GM19099 (cell line): Measurements from ENCODE around the gene IFIT2.

Experiments used
- POLR2A ChIP-seq: IDR thresholded peaks from 3 replicates; pipeline ENCODE4 v1.6.1; 2011; ENCODE audit warnings: low read depth; ENCODE audit not compliant: insufficient read length; ENCODE audit errors: extremely low read depth

IFIT2 gene

DNA sequence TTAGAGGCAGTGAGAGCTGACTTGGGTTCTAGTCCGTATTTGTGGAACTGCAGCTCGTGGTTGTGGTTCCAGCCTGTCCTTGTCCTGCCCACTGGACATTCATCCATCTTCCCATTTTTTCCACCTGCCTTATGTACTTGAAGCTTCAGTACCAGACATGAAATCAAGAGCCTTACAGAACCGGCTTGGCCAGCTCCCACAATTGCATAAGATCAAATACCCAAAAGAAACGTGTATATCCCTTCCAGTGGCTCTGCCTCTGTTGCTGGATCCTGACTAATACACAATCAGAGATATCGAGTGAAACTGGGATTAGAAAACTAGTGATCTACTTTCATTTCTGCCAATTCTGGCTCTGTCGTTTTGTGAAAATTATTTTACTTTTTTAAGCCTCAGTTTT is 26.5 kb upstream of the IFIT2 start:
- TF ChIP-seq POLR2A: no peak

GRCh38 chr10:89278034-89278535 is 23.8 kb upstream of the IFIT2 start:
- TF ChIP-seq POLR2A: no peak

GRCh38 chr10:89278900-89279392 is 22.9 kb upstream of the IFIT2 start:
- TF ChIP-seq POLR2A: no peak

- TF ChIP-seq POLR2A: no peak
Observed at GRCh38 chr10:89279421-89279869, 22.4 kb upstream of the IFIT2 start.

DNA sequence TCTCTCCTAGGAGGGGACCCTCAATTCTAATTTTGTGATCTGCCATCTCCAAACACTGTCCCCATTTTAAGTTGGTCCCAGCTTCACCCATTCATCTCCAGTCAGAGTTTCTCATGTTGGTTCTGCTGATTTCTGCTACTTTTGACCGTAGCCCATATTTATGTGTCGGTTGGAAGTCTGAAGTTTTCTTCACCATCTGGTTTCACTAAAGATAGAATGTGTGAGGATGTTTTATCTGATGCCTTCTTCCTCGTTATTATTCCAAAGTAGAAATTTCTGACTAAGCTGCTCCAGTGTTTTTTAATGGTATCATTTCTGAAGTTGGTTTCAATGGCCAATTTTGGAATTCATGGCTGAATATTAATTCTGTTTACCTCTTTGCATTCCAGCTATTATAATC is 21.3 kb upstream of the IFIT2 start:
- TF ChIP-seq POLR2A: no peak

GRCh38 chr10:89281606-89282395 is 20.0 kb upstream of the IFIT2 start:
- TF ChIP-seq POLR2A: no peak

- TF ChIP-seq POLR2A: no peak
Observed at GRCh38 chr10:89283025-89283935, 18.6 kb upstream of the IFIT2 start.

DNA sequence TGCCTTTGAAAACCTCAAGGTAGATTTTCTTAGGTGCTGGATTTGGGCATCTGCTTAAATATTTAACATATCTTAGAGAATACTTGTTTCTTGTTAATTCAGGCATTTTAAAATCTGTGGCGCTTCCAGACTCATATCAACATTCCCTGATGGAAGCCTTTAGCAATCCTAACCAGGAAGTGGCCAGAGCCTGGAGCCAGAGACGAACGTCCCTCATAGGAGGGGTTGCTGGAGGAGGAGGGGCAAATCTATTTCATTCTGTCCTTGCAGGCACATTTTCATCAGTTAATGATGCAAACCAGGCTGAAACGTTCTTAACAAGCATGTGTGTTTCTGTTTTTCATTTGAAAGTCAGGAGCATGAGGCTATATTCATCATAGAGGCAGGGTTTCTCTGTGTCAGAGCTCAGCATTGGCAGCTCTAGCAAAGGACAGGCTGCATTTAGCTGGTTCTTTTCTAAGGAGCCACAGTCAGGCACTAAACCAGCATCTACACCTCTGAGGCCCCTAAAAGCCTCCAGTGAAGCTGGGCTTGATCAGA is 17.8 kb upstream of the IFIT2 start:
- no peak for TF ChIP-seq POLR2A

- TF ChIP-seq POLR2A: no peak
Observed at GRCh38 chr10:89294721-89295239, 7.1 kb upstream of the IFIT2 start.

- no peak for TF ChIP-seq POLR2A
Observed at GRCh38 chr10:89295597-89295996, 6.2 kb upstream of the IFIT2 start.

GRCh38 chr10:89296220-89296648 is 5.6 kb upstream of the IFIT2 start:
- TF ChIP-seq POLR2A: no peak

GRCh38 chr10:89297356-89297755 is 4.5 kb upstream of the IFIT2 start:
- no peak for TF ChIP-seq POLR2A

- TF ChIP-seq POLR2A: no peak
Observed at GRCh38 chr10:89297791-89298190, 4.1 kb upstream of the IFIT2 start.

- TF ChIP-seq POLR2A: no peak
Observed at GRCh38 chr10:89299031-89299430, 2.8 kb upstream of the IFIT2 start.

DNA sequence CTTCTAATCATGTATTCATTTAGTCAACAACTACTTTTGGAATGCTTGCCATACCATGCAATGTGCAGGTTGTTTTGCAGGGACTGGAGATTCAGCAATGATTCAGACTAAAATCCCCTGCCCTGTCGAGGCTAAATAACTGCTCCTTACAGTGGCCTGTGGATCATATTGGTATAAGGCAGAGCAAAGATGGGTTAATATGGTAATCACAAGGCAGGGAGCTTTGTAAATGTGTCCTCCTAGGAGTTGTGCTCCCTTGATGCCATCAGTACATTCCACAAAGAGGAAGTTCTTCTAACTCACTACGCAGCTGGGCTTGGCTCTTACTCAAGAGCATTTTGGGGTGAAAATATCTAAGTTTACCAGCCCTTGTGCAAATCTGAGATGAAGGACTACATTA is 614 bp upstream of the IFIT2 start:
- TF ChIP-seq POLR2A: no peak
